HG02610 (cell line): ENCODE measurements around the gene LCN1.
"Not testable (repeated sequence)": the region's sequence is repeated elsewhere in the genome, so short reads cannot be mapped to it uniquely, and the experiment has no call there.

Source experiments
- ATAC-seq: cut with Tn5 transposase; IDR thresholded peaks from one replicate; pipeline ENCODE4 v1.9.1; 2021; ENCODE audit warnings: mild to moderate bottlenecking, moderate library complexity; ENCODE audit not compliant: unreplicated experiment

LCN1 gene

DNA sequence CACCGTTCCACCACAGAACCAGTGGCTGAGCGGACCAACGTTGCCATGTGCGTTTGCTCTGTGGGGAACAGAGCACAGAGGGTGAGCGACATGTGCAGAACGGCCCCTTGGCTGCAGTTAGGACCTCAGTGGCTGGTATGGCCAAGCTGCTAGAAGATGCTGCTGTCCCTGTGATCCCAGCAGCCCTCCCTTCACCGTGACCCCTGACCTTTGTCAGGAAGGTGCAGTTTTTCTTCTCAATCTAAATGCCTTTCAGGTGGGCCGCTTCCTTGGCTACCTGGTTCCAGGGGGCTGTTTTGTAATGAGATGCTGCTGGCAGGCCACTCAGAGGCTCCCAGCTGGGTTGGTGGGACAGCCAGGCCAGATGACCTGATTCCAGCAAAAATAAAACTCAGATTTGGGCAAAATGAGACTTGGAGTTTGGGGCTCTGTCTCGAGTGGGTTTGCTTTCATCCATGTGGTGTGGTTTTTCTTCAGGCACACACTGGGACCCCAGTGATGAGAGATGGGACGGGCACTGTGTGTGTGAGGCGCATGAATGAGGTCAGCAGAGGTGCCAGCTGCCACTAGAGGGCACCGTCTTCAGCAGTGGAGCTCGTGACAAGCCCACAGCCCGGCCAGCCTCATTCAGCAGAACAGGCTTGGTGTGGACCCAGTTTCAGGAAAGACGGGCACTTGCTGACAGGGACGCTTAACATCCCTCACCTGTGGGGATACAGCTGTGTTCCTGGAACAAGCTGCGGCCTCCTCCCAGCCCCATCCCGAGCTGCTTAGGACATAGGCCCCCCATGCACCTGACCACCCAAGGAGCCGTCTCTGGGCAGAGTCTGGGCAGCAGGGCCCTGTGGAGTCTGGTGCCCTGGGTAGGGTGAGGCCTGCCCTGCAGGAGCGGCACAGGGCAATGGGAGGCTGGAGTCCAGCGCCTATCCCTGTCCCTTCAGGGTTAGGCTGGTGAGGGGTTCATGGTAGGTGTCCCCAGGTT lies 16.7 kb upstream of the LCN1 start:
- ATAC-seq = no peak

GRCh38 chr9:135505406-135506187 lies 15.6 kb upstream of the LCN1 start:
- ATAC-seq = no peak

DNA sequence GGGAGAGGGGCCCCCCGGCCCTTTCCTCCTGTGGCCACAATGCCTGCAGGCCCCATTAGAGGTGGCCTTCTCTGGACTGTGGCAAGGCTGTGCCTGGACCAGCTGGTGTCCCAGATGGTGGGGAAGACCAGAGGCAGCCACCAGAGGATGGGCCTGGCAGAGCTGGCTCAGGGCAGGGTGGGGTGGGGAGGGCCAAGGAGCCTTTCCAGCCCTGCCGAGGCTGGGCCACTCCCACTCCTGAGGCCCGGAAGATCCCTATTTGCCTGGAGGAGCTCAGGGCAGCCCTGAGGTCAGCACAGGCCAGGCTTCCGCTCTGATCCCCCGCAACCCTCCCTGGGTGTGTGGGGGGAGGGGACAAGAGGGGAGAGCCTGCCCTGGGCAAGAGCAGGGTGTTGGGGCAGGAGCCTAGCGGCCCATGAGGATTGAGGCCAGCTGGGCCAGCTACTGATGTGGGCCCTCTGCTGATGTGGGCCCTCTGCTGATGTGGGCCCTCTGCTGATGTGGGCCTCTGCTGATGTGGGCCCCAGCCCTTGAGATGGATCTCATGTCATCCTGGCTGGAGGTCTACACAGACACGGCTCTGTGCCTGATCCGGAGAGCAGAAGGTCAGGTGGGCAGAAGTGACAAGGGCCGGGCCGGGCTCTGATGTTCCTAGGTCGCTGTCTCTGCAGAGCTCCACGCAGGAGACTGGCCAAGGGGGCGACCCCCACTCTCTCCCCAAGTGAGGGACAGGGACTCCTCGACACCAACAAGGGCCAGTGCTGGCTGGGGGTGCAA lies 14.7 kb upstream of the LCN1 start:
- no peak for ATAC-seq

DNA sequence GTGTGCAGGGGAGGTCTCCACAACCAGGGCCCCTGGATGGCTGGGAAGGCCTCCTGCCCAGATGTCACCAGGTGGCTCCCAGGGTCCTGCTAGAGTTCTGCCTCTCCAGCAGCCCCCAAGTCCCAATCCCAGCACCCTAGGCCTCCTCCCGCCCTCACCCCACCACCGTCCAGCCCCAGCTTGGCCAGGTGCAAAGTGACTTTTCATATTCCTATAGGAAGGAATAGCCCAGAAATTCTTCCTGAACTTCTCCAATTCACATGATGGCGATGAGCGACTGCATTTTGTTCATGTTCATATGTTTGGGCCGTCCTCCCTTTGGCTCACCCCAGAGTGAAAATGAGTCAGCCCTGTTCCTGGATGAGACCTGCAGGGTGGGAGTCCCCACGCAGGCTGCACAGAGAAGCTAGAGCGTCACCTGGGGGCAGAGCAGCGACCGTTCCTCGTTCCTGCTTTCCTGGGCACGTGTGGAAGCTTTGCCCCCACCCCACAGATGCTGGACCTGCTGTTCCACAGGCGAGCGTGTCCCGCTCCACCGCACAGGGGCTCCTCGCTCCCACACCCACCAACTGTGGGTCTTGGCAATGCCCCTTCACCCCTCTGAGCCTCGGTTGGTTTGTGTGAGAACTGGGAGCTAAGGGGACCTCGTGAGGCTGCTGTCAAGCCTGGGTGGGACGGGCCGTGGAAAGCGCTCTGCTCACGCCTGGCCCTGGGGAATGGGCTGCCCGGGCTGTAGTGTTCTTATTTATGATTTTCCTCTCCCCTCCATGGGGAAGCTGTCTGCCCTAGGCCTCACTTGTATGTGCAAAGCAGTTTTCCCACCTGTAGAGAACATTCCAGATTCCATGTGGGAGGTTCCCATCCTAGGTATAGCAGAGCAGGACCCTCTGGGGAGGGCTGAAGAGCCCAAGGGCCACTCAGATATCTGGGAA lies 13.9 kb upstream of the LCN1 start:
- no peak for ATAC-seq

DNA sequence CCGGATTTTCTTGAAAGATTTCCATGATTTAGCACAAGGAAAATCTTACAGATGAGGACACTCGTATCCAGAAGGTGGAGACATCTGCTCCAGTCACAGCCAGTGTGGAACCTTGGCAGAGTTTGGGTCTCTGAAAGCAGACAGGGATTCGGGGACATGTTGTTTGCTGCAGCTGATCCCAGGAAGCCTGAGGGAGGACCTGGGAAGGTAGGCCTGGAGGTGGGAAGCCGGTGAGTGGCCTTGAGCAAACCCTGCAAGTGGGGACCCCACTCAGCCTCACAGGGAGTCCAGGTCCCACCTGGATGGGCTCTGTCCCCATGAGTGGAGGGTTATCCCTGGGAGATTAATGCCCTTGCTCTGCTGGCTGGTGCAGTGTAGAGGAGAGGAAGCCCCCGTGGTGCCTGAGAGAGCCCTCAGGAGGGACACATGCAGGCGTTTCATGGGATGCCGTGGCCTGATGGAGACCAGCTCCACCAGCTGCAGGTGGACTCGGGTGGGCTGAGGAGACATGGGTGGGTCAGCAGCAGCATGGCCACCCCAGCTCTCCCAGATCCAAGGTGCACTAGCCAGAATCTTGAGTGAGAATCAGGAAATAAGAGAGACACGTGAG lies 12.9 kb upstream of the LCN1 start:
- ATAC-seq = no peak

DNA sequence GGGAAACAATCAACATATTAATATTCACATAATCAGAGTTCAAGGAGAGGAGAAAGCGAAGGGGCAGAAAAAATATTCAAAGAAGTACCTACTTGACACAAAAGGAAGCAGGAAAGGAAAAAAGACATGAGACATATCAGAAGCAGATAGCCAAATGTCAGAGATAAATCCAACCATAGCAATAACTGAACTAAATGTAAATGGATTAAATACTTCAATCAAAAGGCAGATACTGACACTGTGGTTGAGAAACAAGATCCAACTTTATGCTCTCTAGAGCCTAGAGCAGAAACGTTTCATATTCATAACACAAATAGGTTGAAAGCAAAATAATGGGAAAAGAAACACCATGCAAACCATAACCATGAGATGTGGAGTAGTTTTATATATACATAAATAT lies 11.8 kb upstream of the LCN1 start:
- ATAC-seq = no peak

- ATAC-seq = no peak
These were observed 9.0 kb upstream of the LCN1 start for GRCh38 chr9:135512241-135512603.

- ATAC-seq = no peak
These were observed 8.3 kb upstream of the LCN1 start for GRCh38 chr9:135512904-135513303.

DNA sequence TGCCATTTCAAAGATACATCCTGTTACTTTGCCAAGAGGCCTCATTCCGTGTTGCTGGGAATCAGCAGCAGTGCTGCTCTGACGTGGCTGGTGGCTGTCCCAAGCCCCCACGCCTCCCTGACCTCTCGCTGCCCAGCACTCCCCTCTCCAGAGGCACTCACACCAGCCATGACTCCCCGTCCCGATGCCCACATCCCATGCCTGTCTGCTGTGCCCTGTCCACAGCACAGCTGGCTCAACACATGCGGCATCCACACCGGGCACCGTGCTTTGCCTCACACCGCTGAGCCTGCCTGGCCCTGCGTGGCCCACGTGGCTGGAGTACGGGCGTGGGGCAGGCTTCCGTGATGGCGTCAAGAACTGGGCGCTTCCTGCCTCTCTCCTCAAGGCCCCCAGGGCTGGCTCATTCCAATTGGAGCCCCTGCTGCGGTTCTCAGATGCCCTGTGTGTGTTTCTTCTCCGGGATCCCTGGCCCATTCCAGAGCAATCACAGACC lies 7.8 kb upstream of the LCN1 start:
- ATAC-seq = no peak

- ATAC-seq = not testable (repeated sequence)
These were observed 7.3 kb upstream of the LCN1 start for GRCh38 chr9:135513906-135514305.

GRCh38 chr9:135514342-135515082 lies 6.7 kb upstream of the LCN1 start:
- no peak for ATAC-seq

DNA sequence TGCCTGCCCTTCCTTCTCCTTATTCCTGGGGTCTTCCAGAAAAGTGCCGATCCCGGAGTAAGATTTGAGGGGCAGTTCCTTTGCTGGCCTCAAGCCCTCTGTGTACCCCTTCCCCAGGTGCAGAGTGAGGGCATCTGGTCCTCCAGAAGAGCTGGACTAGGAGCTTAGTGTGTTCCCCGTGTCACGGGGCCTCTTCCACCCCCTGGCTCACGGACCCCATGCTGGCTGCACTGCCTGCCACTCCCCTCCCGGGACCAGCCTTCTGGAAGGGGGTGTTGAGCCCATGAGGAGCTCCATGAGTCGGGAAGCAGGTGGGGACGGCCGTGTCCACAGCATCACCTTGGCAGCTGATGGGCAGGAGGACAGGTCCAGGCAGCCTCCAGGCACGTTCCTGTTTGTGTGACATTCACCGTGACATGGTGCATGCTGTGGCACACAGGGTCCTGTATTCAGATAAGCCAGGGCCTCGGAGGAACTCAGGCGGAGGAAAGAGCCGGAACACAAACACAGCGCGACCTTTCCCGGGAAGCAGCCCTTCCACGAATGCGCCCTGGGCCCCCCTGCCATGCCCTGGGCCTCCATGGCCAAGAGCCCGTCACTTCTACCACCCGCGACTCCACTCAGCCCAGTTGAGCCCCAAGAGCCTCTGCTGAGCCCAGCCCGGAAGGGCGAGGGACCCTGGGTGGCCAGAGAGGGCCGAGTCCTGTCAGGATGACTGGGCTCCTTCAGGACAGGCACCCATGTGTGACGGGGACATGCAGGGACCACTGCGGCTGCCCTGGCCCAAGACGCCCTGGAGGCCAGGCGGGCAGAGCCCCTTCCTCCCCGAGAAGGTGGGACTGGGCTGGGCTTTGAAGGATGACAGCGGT lies 5.9 kb upstream of the LCN1 start:
- ATAC-seq = no peak

GRCh38 chr9:135516132-135516860 lies 4.9 kb upstream of the LCN1 start:
- ATAC-seq = no peak

DNA sequence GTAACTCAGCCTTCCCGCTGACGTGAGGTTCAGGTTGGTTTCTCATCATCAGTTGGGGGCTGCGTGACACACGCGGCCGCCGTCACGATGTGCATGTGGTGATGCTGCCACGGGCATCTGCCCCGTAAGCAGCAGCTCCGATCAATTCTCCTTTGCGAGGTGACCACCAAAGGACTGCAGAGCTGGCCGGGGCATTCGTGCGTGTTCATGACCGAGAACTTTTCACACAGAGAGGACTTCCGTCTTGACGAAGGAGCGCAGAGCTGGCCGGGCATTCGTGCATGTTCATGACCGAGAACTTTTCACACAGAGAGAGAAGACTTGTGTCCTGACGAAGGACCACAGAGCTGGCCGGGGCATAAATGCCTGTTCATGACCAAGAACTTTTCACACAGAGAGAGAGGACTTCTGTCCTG lies 3.8 kb upstream of the LCN1 start:
- no peak for ATAC-seq

GRCh38 chr9:135519179-135519971 lies 1.9 kb upstream of the LCN1 start:
- ATAC-seq = no peak

GRCh38 chr9:135521608-135522095 lies 412 bp downstream of the LCN1 start:
- ATAC-seq = no peak
